ENCODE results near the gene LRRIQ1. TPM values are rescaled to one million over a fixed set of nuclear protein-coding genes. Genes with fewer than 3 reads are reported as not detected.

Gene LRRIQ1
- total and polyA plus RNA-seq, 2 experiments from 2014 or later: 1.4 to 4.0 TPM

GRCh38 chr12:84996759-84997158 lies 39.4 kb upstream of the LRRIQ1 start:
- H3K36me3 Mint-ChIP-seq (ENCODE audit: low read depth): no peaks in the 10 kb centered on the region
- Histone ChIP-seq H3K27me3 (ENCODE audit: insufficient read depth) (no peaks in the 10 kb centered on the region), H3K79me2 (replicated peaks; ENCODE audit: insufficient read depth) (no peaks in the 10 kb centered on the region), H3K36me3 (ENCODE audit: insufficient read depth) (no peaks in the 10 kb centered on the region), H3K27ac (ENCODE audit: low read depth) (no peak overlapping the region), H2AFZ (peak overlapping the region; percentile 73), H3F3A (replicated peaks; ENCODE audit: low read depth) (no peaks in the 10 kb centered on the region), H3K9me2 (ENCODE audit: insufficient read depth) (0 out of 2 replicates have a peak, but pooled peaks cover 7% of the 10 kb centered on the region), H4K20me1 (replicated peaks; ENCODE audit: insufficient read depth) (no peaks in the 10 kb centered on the region), H3K4me3 (no peak overlapping the region), H3K4me1 (ENCODE audit: insufficient read depth) (peaks cover 16% of the 10 kb centered on the region), H3K4me2 (no peak overlapping the region)
- ATAC-seq (no peak), DNase-seq (ENCODE audit: low spot score) (peak; percentile 10)
- peaks cover 15% of the 10 kb centered on the region for H3K4me1 Mint-ChIP-seq
- H3K4me3 Mint-ChIP-seq: no peak overlapping the region
- H3K27me3 Mint-ChIP-seq (ENCODE audit: insufficient read depth, low read depth, poor library complexity): peaks cover 4% of the 10 kb centered on the region
- no peak overlapping the region for H3K27ac Mint-ChIP-seq
- TF ChIP-seq STAT1 (IDR thresholded peaks at IDR 0.05; ENCODE audit: unreplicated experiment) (no peak), CREB1 (CRISPR knock-in tag; IDR thresholded peaks at IDR 0.05; ENCODE audit: low read depth) (no peak), NANOG (IDR thresholded peaks at IDR 0.05; ENCODE audit: borderline replicate concordance) (no peak), ETS1 (IDR thresholded peaks at IDR 0.05) (no peak)
- no peaks in the 10 kb centered on the region for H3K9me3 Mint-ChIP-seq

GRCh38 chr12:84998341-84998740 lies 37.8 kb upstream of the LRRIQ1 start:
- Histone ChIP-seq H3K4me2 (no peak overlapping the region), H2AFZ (no peak overlapping the region), H4K20me1 (replicated peaks; ENCODE audit: insufficient read depth) (no peaks in the 10 kb centered on the region), H3F3A (replicated peaks; ENCODE audit: low read depth) (no peaks in the 10 kb centered on the region), H3K4me1 (ENCODE audit: insufficient read depth) (peaks cover 17% of the 10 kb centered on the region), H3K79me2 (replicated peaks; ENCODE audit: insufficient read depth) (no peaks in the 10 kb centered on the region), H3K9me2 (ENCODE audit: insufficient read depth) (peaks cover 10% of the 10 kb centered on the region; the same call in 1 of the 2 replicates), H3K27me3 (ENCODE audit: insufficient read depth) (no peaks in the 10 kb centered on the region), H3K27ac (ENCODE audit: low read depth) (no peak overlapping the region), H3K36me3 (ENCODE audit: insufficient read depth) (no peaks in the 10 kb centered on the region), H3K4me3 (no peak overlapping the region)
- Mint-ChIP-seq H3K36me3 (ENCODE audit: low read depth) (peaks cover 9% of the 10 kb centered on the region; the same call in 2 of the 3 replicates), H3K4me3 (no peak overlapping the region), H3K4me1 (peaks cover 18% of the 10 kb centered on the region), H3K27ac (no peak overlapping the region), H3K27me3 (ENCODE audit: insufficient read depth, low read depth, poor library complexity) (peaks cover 4% of the 10 kb centered on the region), H3K9me3 (no peaks in the 10 kb centered on the region)
- DNase-seq (ENCODE audit: low spot score) (no peak), ATAC-seq (no peak)
- TF ChIP-seq ZNF462 (CRISPR knock-in tag; IDR thresholded peaks at IDR 0.05) (no peak), ZNF114 (CRISPR knock-in tag; IDR thresholded peaks at IDR 0.05) (no peak), CTCF (conservative IDR thresholded peaks at IDR 0.05; ENCODE audit: low read depth in 2 of 2) (no peak), STAT1 (IDR thresholded peaks at IDR 0.05; ENCODE audit: unreplicated experiment) (no peak), EZH2 (IDR thresholded peaks at IDR 0.05; ENCODE audit: low read depth, unreplicated experiment) (no peak)

Measured in GM23338 (cell line).